RPMI7951 (cell line): ENCODE data around the gene VMP1. TPM values are rescaled to one million over a fixed set of nuclear protein-coding genes. Genes with fewer than 3 reads are reported as not detected.
A peak's percentile ranks its signal among the peaks of the same experiment; 100 is the strongest.
"Not testable (repeated sequence)": the region's sequence is repeated elsewhere in the genome, so short reads cannot be mapped to it uniquely, and the experiment has no call there.

Source experiments
- DNase-seq: peaks from one replicate; pipeline ENCODE4 v3.0.0-alpha.2; 2012; ENCODE audit warnings: low read depth
- total RNA-seq: library from RNA; depleted of rRNA; stranded (reverse); fragments of >200 nt; shearing (Covaris generic); gene quantifications from 2 replicates; pipeline ENCODE4 v1.2.3, GENCODE V29; 2014

Gene VMP1
- total RNA-seq, 1 experiment from 2014 or later = 212 TPM

DNA sequence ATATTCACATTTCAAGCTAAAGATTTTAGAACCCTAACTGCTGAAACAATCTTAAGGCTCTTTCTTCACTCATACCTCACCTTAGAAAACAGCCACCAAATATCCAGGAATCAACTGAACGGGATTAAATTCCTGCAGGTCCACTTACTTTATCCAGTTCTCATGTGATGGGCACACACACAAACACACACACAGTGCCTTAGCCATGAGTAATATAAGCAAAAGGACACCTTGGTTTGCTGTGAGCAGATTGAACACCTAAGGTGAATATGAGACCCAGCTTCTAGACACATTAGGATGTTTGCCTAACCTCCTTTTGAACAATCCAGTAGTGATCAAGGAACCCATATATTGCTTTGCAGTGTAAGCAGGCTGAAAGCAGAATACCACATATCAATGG, 103.8 kb downstream of the VMP1 start:
- DNase-seq = no peak

- DNase-seq = no peak
These were observed 104.7 kb downstream of the VMP1 start for GRCh38 chr17:59812139-59812538.

DNA sequence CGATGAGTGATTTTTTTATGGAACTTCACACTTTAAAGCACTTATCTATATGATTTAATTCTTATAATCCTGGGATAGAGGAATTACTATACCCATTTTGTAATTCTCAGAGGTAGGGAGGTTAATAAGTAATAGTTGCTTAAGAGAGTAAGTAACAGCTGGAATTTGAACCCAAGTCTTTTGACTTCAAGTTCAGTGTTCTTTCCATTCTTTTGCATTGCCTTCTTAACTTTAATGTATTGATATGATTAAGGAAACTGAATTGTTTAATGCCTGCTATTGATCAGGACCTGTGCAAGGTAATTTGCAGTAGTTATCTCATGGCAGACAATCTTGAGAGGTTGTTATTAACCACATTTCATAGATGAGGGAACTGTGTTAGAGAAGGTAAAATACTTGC, 106.8 kb downstream of the VMP1 start:
- DNase-seq = no peak

- no peak for DNase-seq
These were observed 107.2 kb downstream of the VMP1 start for GRCh38 chr17:59814685-59815084.

- DNase-seq = no peak
These were observed 108.5 kb downstream of the VMP1 start for GRCh38 chr17:59815965-59816364.

DNA sequence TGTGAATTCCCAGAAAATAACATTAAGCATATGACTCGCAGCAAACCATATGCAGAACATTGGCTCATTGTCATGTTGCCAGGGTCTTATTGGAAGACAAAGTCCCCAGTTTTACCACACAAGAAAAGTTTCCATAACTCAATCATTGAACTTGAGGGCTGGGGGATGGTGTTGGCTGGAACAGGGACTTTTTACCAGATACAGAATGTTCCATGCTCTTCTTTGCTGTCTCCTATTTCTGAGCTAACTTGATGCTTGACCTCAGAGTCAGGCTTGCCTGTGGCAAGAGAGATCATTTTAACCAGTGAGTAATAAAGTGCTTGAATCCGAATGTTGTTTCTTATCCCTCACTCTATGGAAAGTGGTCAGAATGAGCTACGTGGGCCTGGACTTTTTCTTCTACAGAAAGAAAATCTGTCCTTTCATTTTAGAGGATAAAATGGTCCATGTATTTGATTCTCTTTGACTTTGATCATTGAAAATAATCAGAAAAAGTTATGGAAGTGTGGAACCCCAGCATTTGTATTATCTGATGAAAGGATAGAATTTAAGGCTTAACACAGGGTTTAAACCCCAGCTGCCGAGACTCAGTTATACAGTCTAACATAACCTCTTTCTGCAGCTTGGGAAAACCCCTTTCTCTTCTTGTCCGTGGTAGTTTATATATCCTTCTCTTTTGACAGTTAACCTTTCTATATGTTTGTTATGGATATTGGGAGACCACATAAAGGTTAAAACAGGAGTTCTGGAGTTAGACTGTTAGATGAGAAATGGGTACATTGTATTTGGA, 118.3 kb downstream of the VMP1 start:
- peak; percentile 87 for DNase-seq

DNA sequence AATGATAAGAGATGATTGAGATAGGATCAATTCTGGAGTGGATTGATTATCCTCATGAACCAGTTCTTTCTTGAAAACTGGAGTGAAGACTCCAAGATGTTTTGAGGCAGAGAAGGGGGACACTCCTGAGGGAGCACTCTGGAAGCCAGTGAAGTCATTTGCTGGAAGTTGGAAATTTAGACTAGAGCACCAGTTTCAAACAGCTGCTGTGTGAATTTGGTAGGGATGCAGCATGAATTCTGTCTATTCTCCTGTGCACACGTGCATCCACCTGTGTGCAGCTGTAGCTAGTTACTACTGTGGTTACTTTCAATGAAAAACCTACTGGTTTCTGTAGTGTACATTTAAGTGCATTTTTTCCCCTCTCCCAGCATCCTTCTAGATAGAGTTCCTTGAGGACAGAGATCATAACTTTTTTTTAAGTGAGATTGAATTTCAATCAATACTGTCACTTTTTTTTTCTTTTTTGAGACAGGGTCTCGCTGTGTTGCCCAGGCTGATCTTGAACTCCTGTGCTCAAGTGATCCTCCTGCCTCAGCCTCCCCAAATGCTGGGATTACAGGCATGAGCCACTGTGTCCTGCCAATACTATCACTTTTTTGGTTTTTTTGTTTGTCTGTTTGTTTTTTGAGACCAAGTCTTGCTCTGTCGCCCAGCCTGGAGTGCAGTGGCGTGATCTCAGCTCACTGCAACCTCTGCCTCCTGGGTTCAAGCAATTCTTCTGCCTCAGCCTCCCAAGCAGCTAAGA, 119.4 kb downstream of the VMP1 start:
- no peak for DNase-seq

- DNase-seq = peak; percentile 27
These were observed 120.4 kb downstream of the VMP1 start for GRCh38 chr17:59827721-59828477.

- no peak for DNase-seq
These were observed 121.0 kb downstream of the VMP1 start for GRCh38 chr17:59828478-59828760.

GRCh38 chr17:59828819-59829216, 121.4 kb downstream of the VMP1 start:
- DNase-seq = not testable (repeated sequence)

DNA sequence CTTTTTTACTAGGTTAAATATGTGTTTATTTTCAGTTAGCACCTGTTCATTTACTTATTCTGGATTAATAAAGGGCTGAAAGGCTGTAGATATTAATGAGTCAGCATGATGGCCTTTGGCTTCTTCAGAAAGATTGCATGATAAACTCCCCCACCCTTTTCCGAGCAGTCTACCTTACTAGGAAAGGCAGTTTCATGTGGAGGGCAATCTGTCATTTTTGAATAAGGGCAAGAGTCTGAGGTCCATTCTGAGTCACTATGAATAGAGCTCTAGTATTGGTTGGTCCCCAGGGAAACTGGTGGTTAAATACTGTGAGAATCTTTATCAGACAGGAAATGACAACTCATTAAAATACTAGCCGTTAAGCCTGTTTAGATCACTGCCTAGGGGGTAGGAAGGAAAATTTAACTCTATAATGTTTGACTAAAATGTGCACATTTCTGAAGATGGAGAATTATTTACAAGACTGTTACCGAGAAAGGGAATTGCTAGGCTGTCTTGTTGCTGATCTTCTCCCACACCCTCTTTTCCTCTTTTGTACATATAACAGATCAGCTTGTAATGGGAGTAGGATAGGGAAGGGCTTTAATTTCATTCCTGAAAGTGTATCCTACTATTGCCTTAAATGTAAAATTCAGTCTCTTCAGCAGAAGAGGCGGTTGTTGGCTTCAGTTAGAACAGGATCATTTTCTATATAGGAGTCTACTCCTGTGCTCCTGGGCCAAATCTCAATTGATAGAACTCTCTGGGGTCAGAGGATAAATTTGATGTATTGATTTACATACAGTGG, 122.0 kb downstream of the VMP1 start:
- peak; percentile 99 for DNase-seq

DNA sequence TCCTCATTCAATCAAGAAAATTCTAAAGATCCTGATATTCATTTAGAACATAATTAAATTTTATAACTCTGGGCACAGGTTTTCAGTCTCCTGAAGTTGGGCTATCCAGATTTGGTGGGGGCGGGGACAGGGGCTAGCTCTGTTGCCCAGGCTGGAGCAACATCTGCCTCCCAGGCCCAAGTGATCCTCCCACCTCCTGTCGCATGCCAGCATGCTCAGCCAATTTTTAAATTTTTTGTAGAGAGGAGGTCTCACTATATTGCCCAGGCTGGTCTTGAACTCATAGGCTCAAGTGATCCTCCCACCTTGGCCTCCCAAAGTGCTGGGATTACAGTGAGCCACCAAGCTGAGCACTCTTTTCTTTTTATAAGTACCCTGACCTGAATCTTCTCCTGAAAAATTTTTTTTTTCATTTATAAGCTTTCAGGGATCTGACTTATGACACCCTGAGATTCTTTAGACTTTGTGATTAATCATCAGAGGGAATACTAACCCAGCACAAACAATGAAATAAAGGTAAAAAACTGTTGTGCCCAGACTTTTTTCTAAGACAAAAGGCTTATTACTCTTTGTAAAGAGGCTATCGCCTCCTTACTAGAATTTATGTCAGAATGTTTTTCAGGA, 122.7 kb downstream of the VMP1 start:
- DNase-seq = peak; percentile 82

GRCh38 chr17:59830846-59831486, 123.5 kb downstream of the VMP1 start:
- no peak for DNase-seq

GRCh38 chr17:59832883-59833379, 125.5 kb downstream of the VMP1 start:
- DNase-seq = peak; percentile 49

DNA sequence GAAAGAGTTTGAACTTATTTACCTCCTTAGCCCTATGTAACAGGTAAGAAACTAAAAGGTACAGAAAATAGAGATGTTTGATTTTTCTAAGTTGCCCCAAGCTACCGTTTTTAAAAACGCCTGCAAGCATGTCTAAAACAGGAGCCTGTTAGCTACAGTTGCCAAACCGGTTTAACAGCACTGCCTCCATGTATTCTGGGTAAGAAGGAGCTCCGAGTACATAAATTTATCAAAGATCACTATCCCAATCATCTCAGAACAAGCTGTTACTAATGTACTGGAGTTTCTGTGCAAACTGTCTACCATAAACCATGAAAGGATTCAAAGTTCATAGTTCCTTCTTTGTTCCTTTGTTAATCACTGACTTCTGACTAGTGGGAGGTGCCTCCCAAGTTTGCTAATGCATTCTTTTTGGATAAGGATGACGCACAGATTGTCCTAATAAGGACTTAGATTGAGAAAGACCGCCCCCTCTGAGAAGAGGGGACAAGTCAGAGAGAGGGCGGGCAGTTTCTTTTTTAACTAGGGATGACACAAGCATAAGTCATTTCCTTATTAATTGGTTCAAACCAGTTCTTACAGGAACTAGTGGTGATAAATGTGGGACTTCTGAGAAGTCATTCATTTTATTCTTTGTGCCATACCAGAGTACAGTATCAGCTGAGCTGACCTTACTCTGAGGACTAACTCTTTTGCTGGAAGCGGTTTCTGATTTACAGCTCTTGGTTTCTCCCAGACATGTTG, 130.0 kb downstream of the VMP1 start:
- peak; percentile 100 for DNase-seq

DNA sequence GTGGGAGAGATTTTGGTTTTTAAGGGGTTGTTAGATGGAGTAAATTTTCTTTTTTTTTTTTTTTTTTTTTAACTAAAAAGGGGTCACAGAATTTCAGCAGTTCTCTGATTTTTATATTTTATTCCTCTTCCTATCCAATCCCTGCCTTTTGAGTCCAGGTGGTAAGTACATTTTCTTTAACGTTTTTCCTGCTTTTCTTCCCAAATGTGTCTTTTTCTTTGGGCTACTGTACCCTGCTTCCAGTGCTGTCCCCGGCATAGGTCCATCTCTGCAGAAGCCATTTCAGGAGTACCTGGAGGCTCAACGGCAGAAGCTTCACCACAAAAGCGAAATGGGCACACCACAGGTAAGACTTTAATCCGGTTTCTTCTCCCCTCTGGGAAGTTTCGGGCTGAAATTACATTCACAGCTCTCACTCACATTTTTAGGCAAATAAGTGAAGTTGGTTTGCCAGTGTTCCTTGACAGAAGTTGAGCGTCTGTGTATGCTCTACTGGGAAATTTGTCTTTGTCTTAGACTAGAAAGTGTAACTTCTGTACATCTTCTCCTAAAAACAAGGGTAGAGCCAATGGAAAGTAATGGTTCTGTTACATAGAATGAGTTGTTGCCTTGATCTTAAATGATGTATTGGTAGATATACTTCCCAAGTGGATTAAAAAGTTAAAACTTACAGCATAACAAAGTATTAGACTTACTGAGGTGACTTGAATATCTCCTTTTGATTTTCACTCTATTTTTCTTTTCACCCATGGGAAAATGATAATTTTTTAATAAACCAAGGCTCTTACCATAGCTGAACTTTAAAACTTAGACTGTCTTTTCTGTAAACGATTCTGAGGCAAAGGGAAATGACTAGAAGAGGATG, 130.8 kb downstream of the VMP1 start:
- DNase-seq = no peak

GRCh38 chr17:59839651-59840328, 132.3 kb downstream of the VMP1 start:
- DNase-seq = peak; percentile 45

DNA sequence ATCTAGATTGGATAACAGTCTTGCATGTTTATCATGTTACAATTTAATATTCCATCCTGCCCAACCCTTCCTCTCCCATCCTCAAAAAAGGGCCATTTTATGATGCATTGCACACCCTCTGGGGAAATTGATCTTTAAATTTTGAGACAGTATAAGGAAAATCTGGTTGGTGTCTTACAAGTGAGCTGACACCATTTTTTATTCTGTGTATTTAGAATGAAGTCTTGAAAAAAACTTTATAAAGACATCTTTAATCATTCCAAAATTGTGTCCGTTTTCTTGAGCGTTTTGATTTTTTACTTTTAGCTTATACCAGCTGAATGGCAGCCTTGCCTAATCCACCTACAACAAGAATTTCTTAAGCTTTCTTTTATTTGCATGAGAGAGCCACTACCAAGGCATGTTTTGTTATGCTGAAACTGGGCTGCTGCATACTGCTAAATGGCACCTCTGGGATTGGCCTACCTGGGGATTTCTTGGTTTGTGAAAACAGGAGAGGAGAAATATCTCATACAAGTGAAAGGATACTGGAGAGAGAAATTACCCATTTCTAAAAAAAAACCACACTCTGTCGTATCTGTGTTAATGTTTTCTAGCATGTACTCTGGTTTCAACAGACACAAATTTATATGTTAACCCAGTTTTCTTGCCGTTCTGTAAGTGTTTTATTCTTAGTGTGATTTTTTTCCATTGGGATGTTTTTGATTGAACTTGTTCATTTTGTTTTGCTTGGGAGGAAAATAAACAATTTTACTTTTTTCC, 133.1 kb downstream of the VMP1 start:
- DNase-seq = peak; percentile 47
